NK-92 (cell line): ENCODE measurements around the gene OGFRL1.
"Not testable (repeated sequence)": the region's sequence is repeated elsewhere in the genome, so short reads cannot be mapped to it uniquely, and the experiment has no call there.

Experiments
- DNase-seq: peaks from one replicate; lab custom pipeline; 2025; ENCODE audit not compliant: unreplicated experiment; lab: John Stamatoyannopoulos, UW

OGFRL1 gene

GRCh38 chr6:71288228-71289038 lies at the start of gene OGFRL1:
Gene OGFRL1 (plus strand): TSS chr6:71288811. CDS start chr6:71288937, 126 bp downstream.
- DNase-seq, result no peak

DNA sequence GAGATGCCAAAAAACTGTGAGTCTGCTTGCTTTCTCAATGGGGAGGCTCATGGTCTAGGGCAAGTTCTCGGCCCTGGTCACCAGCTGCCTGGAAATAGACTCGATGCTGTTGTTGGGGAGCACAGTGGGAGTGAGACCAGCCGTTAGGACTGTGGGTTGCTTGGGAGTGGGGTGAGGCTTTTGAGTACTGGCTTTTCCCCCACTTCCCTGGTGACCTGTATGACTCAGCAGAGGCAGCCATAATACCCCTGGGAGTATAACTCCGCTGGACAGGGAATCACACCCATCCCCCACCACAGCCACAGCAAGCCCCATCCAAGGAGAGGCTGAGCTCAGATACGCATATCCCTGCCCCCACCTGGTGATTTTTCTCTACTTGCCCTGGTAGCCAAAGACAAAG lies 48.9 kb upstream of the OGFRL1 start:
- DNase-seq, result no peak

- no peak for DNase-seq
Observed at GRCh38 chr6:71245265-71246049, 43.2 kb upstream of the OGFRL1 start.

GRCh38 chr6:71246596-71246995 lies 42.0 kb upstream of the OGFRL1 start:
- DNase-seq, result no peak

DNA sequence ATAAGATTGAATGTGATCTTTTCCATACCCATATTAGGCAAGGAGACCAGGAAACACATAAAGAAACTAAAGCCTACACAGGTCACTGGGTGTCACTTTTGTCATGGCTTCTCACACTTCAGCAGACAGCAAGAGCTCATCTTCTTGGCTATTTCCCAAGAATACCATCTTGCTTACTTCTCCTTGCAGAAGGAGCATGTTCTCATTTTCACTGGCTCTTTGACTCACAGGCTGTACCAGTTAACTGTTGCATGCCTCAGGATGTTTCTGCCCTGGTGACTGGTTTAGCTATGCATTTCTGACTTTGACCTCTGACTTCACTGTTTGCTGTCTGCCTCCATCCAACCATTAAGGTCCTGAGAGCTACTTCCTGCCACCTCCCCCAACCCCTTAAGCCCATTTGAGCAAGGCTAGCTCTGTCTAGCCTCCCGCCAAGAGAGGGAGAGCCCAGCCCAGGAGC lies 40.3 kb upstream of the OGFRL1 start:
- DNase-seq, result no peak

DNA sequence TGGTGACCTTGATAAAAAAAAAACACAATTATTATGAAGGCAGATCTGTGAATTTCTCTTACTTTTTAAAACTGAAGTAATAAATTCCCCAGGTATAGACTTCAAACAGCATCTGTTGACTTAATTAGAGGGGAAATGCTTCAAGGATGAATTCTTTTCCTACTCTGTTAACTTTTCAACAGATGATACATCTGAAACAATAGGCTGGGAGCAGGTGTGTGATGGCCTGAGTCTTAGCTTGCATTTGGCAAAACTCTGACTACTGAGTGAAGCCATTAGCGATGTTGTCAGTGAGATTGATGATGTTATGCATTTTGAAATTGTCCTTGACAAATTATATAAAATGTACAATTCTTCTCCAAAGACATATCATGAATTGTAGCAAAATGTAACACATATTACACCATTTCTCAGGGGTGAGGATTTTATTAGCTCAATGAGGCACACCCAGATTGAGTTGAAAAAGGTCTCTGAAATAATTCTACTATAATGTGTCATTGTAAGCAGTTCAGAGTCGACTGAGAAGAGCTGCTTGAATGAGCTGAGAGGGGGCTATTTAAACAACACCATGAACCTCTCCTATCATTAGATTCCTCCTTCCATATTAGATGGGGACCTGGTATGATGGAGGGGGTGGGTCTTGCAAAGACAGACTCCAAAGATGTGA lies 39.6 kb upstream of the OGFRL1 start:
- no peak for DNase-seq

GRCh38 chr6:71250099-71250602 lies 38.5 kb upstream of the OGFRL1 start:
- DNase-seq, result no peak

DNA sequence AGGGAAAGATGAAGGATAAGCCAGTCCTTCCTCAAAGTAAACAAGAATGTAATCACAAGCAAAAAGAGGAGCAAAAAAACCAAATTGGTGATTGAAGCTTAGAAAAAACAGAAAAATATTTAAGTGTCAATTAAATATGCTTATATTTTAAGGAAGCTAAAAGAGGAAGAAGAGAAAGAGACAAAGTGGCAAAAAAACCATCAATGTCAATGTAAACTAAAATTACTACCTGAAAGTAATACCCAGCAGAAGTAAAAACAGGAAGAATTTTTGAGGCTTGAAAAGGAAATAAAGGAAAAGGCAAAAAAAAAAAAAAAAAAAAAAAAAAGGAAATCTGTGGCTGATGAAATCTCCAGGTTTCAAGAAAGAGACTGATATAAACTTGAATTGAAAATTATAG lies 36.2 kb upstream of the OGFRL1 start:
- no peak for DNase-seq

- no peak for DNase-seq
Observed at GRCh38 chr6:71252960-71253359, 35.7 kb upstream of the OGFRL1 start.

- DNase-seq, result no peak
Observed at GRCh38 chr6:71254323-71254722, 34.3 kb upstream of the OGFRL1 start.

DNA sequence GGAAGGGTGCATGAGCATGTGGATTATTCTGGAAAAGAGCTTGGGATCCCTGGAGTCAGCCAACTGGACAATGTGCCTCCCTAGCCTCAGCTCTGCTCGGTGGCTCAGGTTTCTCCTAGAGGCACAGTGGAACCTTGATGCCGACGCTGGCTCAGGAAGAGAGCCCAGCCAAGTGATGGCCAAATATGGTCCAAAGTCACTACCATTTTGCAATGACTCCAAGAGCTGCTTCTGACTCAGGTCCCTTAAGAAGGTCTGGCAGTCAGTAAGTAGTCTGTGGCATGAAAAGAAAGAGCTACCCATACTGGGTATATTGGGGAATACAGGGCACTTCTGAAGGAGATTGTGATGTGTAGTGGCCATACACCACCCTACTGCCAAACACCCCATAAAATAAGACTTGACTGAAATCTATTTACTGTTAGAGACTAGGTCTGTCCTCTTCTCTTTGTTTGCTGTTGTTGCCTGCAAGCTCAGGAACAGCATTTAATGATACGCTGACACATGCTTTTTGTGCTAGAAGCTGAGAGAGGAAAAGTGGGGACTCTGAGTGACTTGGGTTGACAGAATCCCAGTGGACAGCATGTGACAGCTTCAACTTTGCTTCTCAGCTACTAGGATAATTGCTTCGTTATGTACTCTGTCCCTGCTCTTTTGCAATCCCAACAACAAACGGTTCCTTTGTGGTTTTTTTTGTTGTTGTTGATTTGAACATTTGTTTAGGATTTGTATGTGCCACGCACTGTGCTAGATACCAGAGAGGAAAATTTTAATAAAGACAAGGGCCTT lies 30.3 kb upstream of the OGFRL1 start:
- no peak for DNase-seq

DNA sequence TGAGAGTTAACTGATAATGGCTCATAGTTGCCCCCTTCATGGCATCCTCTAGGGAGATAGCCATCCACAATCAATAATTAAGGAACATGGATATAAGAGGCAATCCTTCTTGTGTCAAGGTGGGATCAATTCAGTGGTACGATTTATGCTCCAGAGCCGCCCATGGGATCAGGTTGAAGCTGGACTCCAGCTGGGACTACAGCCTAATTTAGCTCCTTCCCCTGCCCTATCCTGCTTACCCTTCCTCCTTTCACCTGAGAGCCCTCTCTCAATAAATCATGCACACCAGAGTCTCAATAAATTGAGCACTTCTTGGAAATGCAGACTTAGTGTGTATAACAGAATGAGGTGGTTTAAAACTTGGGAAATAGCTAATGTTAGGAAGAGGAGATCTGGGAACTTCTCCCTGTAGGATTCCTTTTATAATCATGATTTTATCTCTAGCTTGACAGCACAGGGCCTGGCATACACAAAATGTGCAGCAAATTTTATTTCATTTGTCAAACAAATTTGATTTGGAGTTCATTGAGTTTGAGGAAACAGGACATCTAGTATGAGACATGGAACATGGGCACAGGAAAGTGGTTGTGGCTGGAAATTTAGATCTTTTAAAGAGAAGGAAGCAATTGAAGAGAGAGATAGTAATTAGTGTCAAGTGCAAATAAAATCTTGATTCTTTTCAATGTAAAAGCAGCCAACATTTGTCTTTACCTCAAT lies 28.6 kb upstream of the OGFRL1 start:
- no peak for DNase-seq

GRCh38 chr6:71262914-71263313 lies 25.7 kb upstream of the OGFRL1 start:
- no peak for DNase-seq

DNA sequence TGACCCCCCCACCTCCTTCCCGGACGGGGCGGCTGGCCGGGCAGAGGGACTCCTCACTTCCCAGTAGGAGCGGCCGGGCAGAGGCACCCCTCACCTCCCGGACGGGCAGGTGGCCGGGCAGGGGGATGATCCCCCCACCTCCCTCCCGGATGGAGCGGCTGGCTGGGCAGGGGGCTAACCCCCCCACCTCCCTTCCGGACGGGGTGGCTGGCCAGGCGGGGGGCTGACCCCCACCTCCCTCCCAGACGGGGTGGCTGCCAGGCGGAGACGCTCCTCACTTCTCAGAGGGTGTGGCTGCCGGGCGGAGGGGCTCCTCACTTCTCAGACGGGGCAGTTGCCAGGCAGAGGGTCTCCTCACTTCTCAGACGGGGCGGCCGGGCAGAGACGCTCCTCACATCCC lies 22.2 kb upstream of the OGFRL1 start:
- not testable (repeated sequence) for DNase-seq

GRCh38 chr6:71268735-71269437 lies 19.7 kb upstream of the OGFRL1 start:
- no peak for DNase-seq

DNA sequence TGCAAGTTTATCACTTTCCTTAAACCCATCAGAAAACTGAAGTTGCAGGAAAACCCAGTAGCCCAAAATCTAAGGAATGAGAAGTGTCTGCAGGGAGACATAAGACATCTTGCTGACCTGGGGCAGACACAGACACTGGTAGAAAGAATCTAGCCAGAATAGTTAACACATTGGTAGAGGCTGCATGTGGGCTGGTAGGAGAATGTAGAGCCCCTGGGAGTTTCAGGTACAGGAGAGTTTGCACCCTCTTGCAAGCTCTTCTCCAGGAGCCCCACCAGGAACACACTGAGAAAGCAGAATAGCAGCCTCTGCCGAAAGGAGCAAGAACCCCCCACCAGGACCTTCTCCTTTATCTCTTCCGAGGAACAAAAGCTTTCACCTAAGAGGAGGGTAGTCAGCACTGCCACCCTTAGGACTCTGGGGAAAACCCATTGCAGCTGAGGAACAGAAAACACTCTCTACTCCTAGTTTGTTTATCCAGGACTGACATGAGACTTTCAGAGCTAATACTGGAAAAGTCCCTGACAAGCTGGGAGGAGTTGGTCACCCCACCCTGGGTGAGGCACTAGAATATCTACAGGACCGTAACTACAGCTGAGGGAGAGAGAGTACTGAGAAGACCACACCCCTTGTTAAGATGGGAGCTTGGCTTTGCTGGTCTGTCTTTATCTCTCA lies 10.5 kb upstream of the OGFRL1 start:
- DNase-seq, result no peak

- no peak for DNase-seq
Observed at GRCh38 chr6:71279321-71279720, 9.3 kb upstream of the OGFRL1 start.

- no peak for DNase-seq
Observed at GRCh38 chr6:71279740-71280139, 8.9 kb upstream of the OGFRL1 start.

DNA sequence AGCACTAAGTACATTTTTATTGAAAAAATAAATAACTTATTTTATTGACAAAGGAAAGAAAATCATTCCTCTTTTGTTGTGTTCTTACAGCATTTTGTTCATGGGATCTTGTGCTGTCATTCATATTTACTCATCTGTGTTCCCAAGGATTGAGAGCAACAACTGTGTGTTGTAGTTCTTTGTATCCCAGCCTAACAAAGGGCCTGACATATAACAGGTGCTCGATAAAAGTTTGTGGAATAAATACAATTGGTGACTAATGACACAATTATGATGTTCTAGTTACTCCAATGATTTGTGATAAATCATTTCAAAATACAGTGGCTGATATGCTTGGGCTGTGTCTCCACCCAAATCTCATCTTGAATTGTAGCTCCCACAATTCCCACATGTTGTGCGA lies 7.9 kb upstream of the OGFRL1 start:
- DNase-seq, result no peak
